IMR-90 (cell line): Measurements from ENCODE around the gene STUB1. TPM values are rescaled to one million over a fixed set of nuclear protein-coding genes. Genes with fewer than 3 reads are reported as not detected.
A peak's percentile ranks its signal among the peaks of the same experiment; 100 is the strongest.

ENCODE experiments used
- ATAC-seq: fragments of 200-7000 bp; cut with Tn5 transposase; 2 replicates; pipeline ENCODE4 v1.9.1; 2020; ENCODE audit warnings: low read depth, mild to moderate bottlenecking, moderate library complexity
- BruUV-seq: library from RNA; stranded (reverse); fragments of 400-500 nt; replicated peaks from 2 replicates; lab custom pipeline; 2021; lab: Mats Ljungman, UMichigan
- CTCF ChIA-PET: fragments of 300-600 bp; formaldehyde crosslinking; extraction: SDS; loops from one replicate; lab custom pipeline; 2021; ENCODE audit warnings: antibody characterized with exemption; lab: Yijun Ruan, JAX
- POLR2A ChIA-PET: fragments of 300-600 bp; sonication (Branson Sonifier 250); formaldehyde crosslinking; loops from one replicate; lab custom pipeline; 2022; ENCODE audit warnings: antibody characterized with exemption; ENCODE audit not compliant: unreplicated experiment; lab: Charles Lee
- DNase-seq: peaks from one replicate; pipeline ENCODE4 v3.0.0; 2013
- H2AFZ ChIP-seq: replicated peaks from 2 replicates; pipeline ENCODE3; 2013; ENCODE audit warnings: low read length, mild to moderate bottlenecking; ENCODE audit not compliant: poor library complexity
- H2AK5ac ChIP-seq: 2 replicates; pipeline ENCODE4 v1.6.1; 2013; ENCODE audit warnings: low read depth, low read length, inconsistent platforms
- H2AK9ac ChIP-seq: replicated peaks from 2 replicates; pipeline ENCODE3; 2013; ENCODE audit warnings: mild to moderate bottlenecking, low read depth, low read length, moderate library complexity; ENCODE audit not compliant: poor library complexity
- H2BK120ac ChIP-seq: 2 replicates; pipeline ENCODE4 v1.6.1; 2013; ENCODE audit warnings: low read depth, low read length, inconsistent platforms
- H2BK15ac ChIP-seq: 3 replicates; pipeline ENCODE4 v1.6.1; 2013; ENCODE audit warnings: low read depth, low read length, inconsistent platforms
- H2BK20ac ChIP-seq: 2 replicates; pipeline ENCODE4 v1.6.1; 2013; ENCODE audit warnings: low read depth, mild to moderate bottlenecking, inconsistent platforms, low read length, moderate library complexity
- H2BK5ac ChIP-seq: 2 replicates; pipeline ENCODE4 v1.6.1; 2013; ENCODE audit warnings: mild to moderate bottlenecking, low read depth, low read length, inconsistent platforms; ENCODE audit not compliant: poor library complexity, severe bottlenecking
- H3K14ac ChIP-seq: replicated peaks from 2 replicates; pipeline ENCODE4 v1.6.1; 2013; ENCODE audit warnings: low read depth, low read length, inconsistent platforms
- H3K18ac ChIP-seq: 2 replicates; pipeline ENCODE4 v1.6.1; 2013; ENCODE audit warnings: low read depth, low read length, control low read depth
- H3K23ac ChIP-seq: 2 replicates; pipeline ENCODE4 v1.6.1; 2013; ENCODE audit warnings: low read depth, low read length, inconsistent platforms
- H3K27ac ChIP-seq: 2 replicates; pipeline ENCODE4 v1.5.1; 2013; ENCODE audit warnings: mild to moderate bottlenecking, control low read depth, low read length; ENCODE audit not compliant: insufficient read depth
- H3K27me3 ChIP-seq: 2 replicates; pipeline ENCODE4 v1.6.1; 2013; ENCODE audit warnings: low read length; ENCODE audit not compliant: control insufficient read depth, insufficient read depth
- H3K36me3 ChIP-seq: 2 replicates; pipeline ENCODE4 v1.6.1; 2013; ENCODE audit warnings: low read length, mixed read lengths; ENCODE audit not compliant: control insufficient read depth, insufficient read depth
- H3K4ac ChIP-seq: 2 replicates; pipeline ENCODE4 v1.6.1; 2013; ENCODE audit warnings: low read depth, low read length, inconsistent platforms
- H3K4me1 ChIP-seq: 2 replicates; pipeline ENCODE4 v1.6.1; 2013; ENCODE audit warnings: low read length, mixed read lengths; ENCODE audit not compliant: control insufficient read depth, insufficient read depth
- H3K4me2 ChIP-seq: 2 replicates; pipeline ENCODE4 v1.6.1; 2013; ENCODE audit warnings: low read depth, mild to moderate bottlenecking, control low read depth, low read length, moderate library complexity
- H3K4me3 ChIP-seq: 2 replicates; pipeline ENCODE4 v1.5.1; 2013; ENCODE audit warnings: low read depth, mild to moderate bottlenecking, control low read depth, low read length, moderate library complexity; ENCODE audit not compliant: insufficient read depth
- H3K56ac ChIP-seq: 2 replicates; pipeline ENCODE4 v1.6.1; 2013; ENCODE audit warnings: low read length, inconsistent platforms; ENCODE audit not compliant: insufficient read depth; ENCODE audit errors: extremely low read depth
- H3K79me1 ChIP-seq, 2 experiments: 2 replicates each; pipeline ENCODE4 v1.6.1; 2013; ENCODE audit warnings: low read length in 2 of 2, inconsistent platforms in 1 of 2, low read depth in 1 of 2
- H3K9ac ChIP-seq: 2 replicates; pipeline ENCODE4 v1.6.1; 2013; ENCODE audit warnings: low read depth, low read length, control low read depth
- H3K9me1 ChIP-seq: 2 replicates; pipeline ENCODE4 v1.6.1; 2013; ENCODE audit warnings: low read length, inconsistent platforms; ENCODE audit not compliant: insufficient read depth
- H3K9me3 ChIP-seq: 2 replicates; pipeline ENCODE4 v1.6.1; 2013; ENCODE audit warnings: low read length; ENCODE audit not compliant: control insufficient read depth, insufficient read depth
- H4K20me1 ChIP-seq: 2 replicates; pipeline ENCODE4 v1.6.1; 2013; ENCODE audit warnings: low read length, inconsistent platforms; ENCODE audit not compliant: insufficient read depth
- H4K5ac ChIP-seq: 2 replicates; pipeline ENCODE4 v1.6.1; 2013; ENCODE audit warnings: mild to moderate bottlenecking, low read depth, low read length, control low read depth
- H4K8ac ChIP-seq, 2 experiments: 2 replicates each; pipeline ENCODE4 v1.6.1; 2013; ENCODE audit warnings: low read depth in 2 of 2, low read length in 2 of 2, control low read depth in 1 of 2, inconsistent platforms in 1 of 2
- H4K91ac ChIP-seq: 2 replicates; pipeline ENCODE4 v1.6.1; 2013; ENCODE audit warnings: low read depth, low read length, inconsistent platforms; ENCODE audit not compliant: insufficient read depth
- BHLHE40 ChIP-seq: fragments of 150-350 bp; IDR thresholded peaks from 2 replicates; pipeline ENCODE4 v1.6.1; 2016; ENCODE audit warnings: mild to moderate bottlenecking, low read depth, low read length
- CEBPB ChIP-seq: IDR thresholded peaks from 2 replicates; pipeline ENCODE4 v1.6.1; 2012; ENCODE audit warnings: low read depth, low read length, improper control_type of control experiment
- CHD1 ChIP-seq: IDR thresholded peaks from 2 replicates; pipeline ENCODE4 v1.6.1; 2012; ENCODE audit warnings: low read depth, low read length, improper control_type of control experiment
- FOS ChIP-seq: fragments of 150-350 bp; IDR thresholded peaks from 2 replicates; pipeline ENCODE4 v1.6.1; 2016; ENCODE audit warnings: low read depth, low read length
- MAFK ChIP-seq: IDR thresholded peaks from 2 replicates; pipeline ENCODE4 v1.6.1; 2012; ENCODE audit warnings: low read depth, low read length, improper control_type of control experiment
- MAZ ChIP-seq: IDR thresholded peaks from 2 replicates; pipeline ENCODE4 v1.6.1; 2012; ENCODE audit warnings: low read depth, mild to moderate bottlenecking, low read length, improper control_type of control experiment, moderate library complexity, borderline replicate concordance
- MXI1 ChIP-seq: IDR thresholded peaks from 2 replicates; pipeline ENCODE4 v1.6.1; 2012; ENCODE audit warnings: low read depth, mild to moderate bottlenecking, low read length, moderate library complexity, borderline replicate concordance
- NFE2L2 ChIP-seq: fragments of 150-350 bp; IDR thresholded peaks from 2 replicates; pipeline ENCODE4 v1.6.1; 2016; ENCODE audit warnings: low read depth, mild to moderate bottlenecking, low read length
- POLR2A ChIP-seq: IDR thresholded peaks from 2 replicates; pipeline ENCODE4 v1.6.1; 2012; ENCODE audit warnings: mild to moderate bottlenecking, low read depth, low read length
- RAD21 ChIP-seq: IDR thresholded peaks from 2 replicates; pipeline ENCODE4 v1.6.1; 2012; ENCODE audit warnings: low read length, improper control_type of control experiment
- RCOR1 ChIP-seq: IDR thresholded peaks from 2 replicates; pipeline ENCODE4 v1.6.1; 2012; ENCODE audit warnings: mild to moderate bottlenecking, low read length, improper control_type of control experiment; ENCODE audit not compliant: insufficient replicate concordance
- RFX5 ChIP-seq: IDR thresholded peaks from 2 replicates; pipeline ENCODE4 v1.8.0; 2012; ENCODE audit warnings: low read depth, mild to moderate bottlenecking, low read length, moderate library complexity
- SMC3 ChIP-seq: fragments of 150-350 bp; IDR thresholded peaks from 2 replicates; pipeline ENCODE4 v1.6.1; 2016; ENCODE audit warnings: low read depth, mild to moderate bottlenecking, antibody characterized with exemption, low read length, moderate library complexity
- WGBS, 2 experiments: methylation state at CpG; one replicate each; pipeline versions ENCODE4 v1.1.5 to v1.1.7; 2013; ENCODE audit warnings: missing lambda C conversion rate in 2 of 2; ENCODE audit not compliant: insufficient read length in 1 of 2; ENCODE audit errors: extremely low coverage in 2 of 2; 5-methylcytosine and 5-hydroxymethylcytosine counted together
- dilution Hi-C: fragments of 300-500 bp; cut with HindIII; formaldehyde crosslinking; loops from one replicate; pipeline ENCODE4 v1.14.3; 2018; ENCODE audit warnings: low sequenced_read_pairs; ENCODE audit not compliant: unreplicated experiment
- in situ Hi-C: fragments of 300-500 bp; cut with MboI; formaldehyde crosslinking; loops from 3 replicates; pipeline ENCODE4 v1.14.3; 2019; ENCODE audit warnings: low sequenced_read_pairs, inconsistent platforms, mixed read lengths
- intact Hi-C: fragments of 100-400 bp; cut with micrococcal nuclease; formaldehyde crosslinking; loops from 2 replicates; pipeline ENCODE4 v1.10.0; 2022
- polyA plus RNA-seq, 3 experiments: library from polyadenylated mRNA; depleted of rRNA; stranded (reverse); fragments of >200 nt; gene quantifications; 2 replicates each; pipeline ENCODE4 v1.2.3, GENCODE V29; 2012; ENCODE audit warnings: low replicate concordance in 1 of 3
- total RNA-seq: library from RNA; depleted of rRNA; stranded (reverse); fragments of >200 nt; gene quantifications from 2 replicates; pipeline ENCODE4 v1.2.3, GENCODE V29; 2012
- TF ChIP-seq, protein P1 (sequence below): fragments of 150-350 bp; IDR thresholded peaks from 2 replicates; pipeline ENCODE4 v1.6.1; 2017; ENCODE audit warnings: mild to moderate bottlenecking, antibody characterized with exemption, low read length, low read depth
- TF ChIP-seq, protein P2 (sequence below): fragments of 150-350 bp; IDR thresholded peaks from 2 replicates; pipeline ENCODE4 v1.6.1; 2016; ENCODE audit warnings: low read depth, mild to moderate bottlenecking, low read length, moderate library complexity, borderline replicate concordance
- TF ChIP-seq, protein P3 (sequence below): conservative IDR thresholded peaks from 2 replicates; pipeline ENCODE4 v1.5.1; 2012; ENCODE audit warnings: mild to moderate bottlenecking, low read depth, low read length, improper control_type of control experiment

STUB1 gene
- total and polyA plus RNA-seq, 2 of the 4 experiments (the other 2 are of a cell fraction): 183 to 186 TPM

DNA sequence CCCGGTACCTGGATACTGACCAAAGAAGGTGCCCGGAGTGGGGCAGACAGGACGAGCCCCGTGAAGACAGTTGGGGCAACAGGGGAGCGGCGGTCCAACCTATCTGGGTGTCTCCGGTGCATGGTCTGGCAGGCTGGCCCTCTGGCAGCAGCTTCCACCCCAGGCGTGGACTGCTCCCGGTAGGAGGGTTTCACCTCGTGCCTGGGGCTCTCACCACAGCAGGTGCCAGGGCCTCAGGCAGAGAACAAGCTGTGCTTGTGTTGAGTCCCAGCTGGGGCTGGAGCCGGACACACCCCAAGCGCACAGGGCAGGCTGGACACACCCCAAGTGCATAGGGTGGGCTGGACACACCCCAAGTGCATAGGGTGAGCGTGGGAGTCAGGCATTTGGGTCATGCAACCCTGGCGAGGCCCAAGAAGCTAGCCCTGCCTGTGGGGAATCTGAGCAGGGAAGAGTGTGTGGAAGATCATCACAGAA is 26.9 kb downstream of the STUB1 start:
- no peak overlapping the region for H4K8ac ChIP-seq
- H3K4ac ChIP-seq: no peak overlapping the region
- peaks cover 5% of the 10 kb centered on the region; the same call in 1 of the 2 replicates for H3K4me1 ChIP-seq
- H4K20me1 ChIP-seq: peaks cover 18% of the 10 kb centered on the region; the same call in 1 of the 2 replicates
- no peak overlapping the region for H2BK5ac ChIP-seq
- no peak overlapping the region for H3K4me3 ChIP-seq
- no peaks in the 10 kb centered on the region for H3K9me3 ChIP-seq
- H4K5ac ChIP-seq: no peak overlapping the region
- H3K56ac ChIP-seq: no peak overlapping the region
- H3K9ac ChIP-seq: no peak overlapping the region
- WGBS, 2 experiments: 37% methylated on average over 9 of the region's 14 CpGs; no CpG with 5 or more reads in 1 of the 2 experiments
- H2AK5ac ChIP-seq: no peak overlapping the region
- H2BK120ac ChIP-seq: no peak overlapping the region
- no peaks in the 10 kb centered on the region for H3K36me3 ChIP-seq
- ChIA-PET CTCF (no interaction called here), POLR2A (no interaction called here)
- no peaks in the 10 kb centered on the region for H3K9me1 ChIP-seq
- H2AK9ac ChIP-seq: no peak overlapping the region
- H3K18ac ChIP-seq: no peak overlapping the region
- H4K91ac ChIP-seq: no peak overlapping the region
- no peak for TF ChIP-seq POLR2A
- no peak for TF ChIP-seq BHLHE40
- no peak for TF ChIP-seq MAFK
- no peak for TF ChIP-seq RFX5
- TF ChIP-seq NFE2L2: no peak
- TF ChIP-seq RAD21: no peak
- no peak for TF ChIP-seq MAZ
- TF ChIP-seq RCOR1: no peak
- TF ChIP-seq, protein P1, sequence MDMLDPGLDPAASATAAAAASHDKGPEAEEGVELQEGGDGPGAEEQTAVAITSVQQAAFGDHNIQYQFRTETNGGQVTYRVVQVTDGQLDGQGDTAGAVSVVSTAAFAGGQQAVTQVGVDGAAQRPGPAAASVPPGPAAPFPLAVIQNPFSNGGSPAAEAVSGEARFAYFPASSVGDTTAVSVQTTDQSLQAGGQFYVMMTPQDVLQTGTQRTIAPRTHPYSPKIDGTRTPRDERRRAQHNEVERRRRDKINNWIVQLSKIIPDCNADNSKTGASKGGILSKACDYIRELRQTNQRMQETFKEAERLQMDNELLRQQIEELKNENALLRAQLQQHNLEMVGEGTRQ: no peak
- TF ChIP-seq, protein P2, sequence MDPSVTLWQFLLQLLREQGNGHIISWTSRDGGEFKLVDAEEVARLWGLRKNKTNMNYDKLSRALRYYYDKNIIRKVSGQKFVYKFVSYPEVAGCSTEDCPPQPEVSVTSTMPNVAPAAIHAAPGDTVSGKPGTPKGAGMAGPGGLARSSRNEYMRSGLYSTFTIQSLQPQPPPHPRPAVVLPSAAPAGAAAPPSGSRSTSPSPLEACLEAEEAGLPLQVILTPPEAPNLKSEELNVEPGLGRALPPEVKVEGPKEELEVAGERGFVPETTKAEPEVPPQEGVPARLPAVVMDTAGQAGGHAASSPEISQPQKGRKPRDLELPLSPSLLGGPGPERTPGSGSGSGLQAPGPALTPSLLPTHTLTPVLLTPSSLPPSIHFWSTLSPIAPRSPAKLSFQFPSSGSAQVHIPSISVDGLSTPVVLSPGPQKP: no peak
- no peak for TF ChIP-seq MXI1
- no peak for TF ChIP-seq CHD1
- no peak for TF ChIP-seq SMC3
- TF ChIP-seq, protein P3, sequence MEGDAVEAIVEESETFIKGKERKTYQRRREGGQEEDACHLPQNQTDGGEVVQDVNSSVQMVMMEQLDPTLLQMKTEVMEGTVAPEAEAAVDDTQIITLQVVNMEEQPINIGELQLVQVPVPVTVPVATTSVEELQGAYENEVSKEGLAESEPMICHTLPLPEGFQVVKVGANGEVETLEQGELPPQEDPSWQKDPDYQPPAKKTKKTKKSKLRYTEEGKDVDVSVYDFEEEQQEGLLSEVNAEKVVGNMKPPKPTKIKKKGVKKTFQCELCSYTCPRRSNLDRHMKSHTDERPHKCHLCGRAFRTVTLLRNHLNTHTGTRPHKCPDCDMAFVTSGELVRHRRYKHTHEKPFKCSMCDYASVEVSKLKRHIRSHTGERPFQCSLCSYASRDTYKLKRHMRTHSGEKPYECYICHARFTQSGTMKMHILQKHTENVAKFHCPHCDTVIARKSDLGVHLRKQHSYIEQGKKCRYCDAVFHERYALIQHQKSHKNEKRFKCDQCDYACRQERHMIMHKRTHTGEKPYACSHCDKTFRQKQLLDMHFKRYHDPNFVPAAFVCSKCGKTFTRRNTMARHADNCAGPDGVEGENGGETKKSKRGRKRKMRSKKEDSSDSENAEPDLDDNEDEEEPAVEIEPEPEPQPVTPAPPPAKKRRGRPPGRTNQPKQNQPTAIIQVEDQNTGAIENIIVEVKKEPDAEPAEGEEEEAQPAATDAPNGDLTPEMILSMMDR: no peak
- TF ChIP-seq FOS: no peak
- no peak for TF ChIP-seq CEBPB
- dilution Hi-C loops: no loop called here
- intact Hi-C loops: no loop called here
- no peaks in the 10 kb centered on the region for H3K79me1 ChIP-seq
- in situ Hi-C loops: loop anchor here (25.0 kb wide), 1 partner anchor 355 kb away; the partner anchor contains the start of gene SSTR5
- no peak overlapping the region for H3K14ac ChIP-seq
- ATAC-seq (no peak), DNase-seq (no peak)
- peaks cover 52% of the 10 kb centered on the region for H3K27me3 ChIP-seq
- no TSS peak for BruUV-seq
- no peak overlapping the region for H3K27ac ChIP-seq
- no peak overlapping the region for H2BK15ac ChIP-seq
- H2AFZ ChIP-seq: peak overlapping the region; percentile 23
- no peak overlapping the region for H3K4me2 ChIP-seq
- H3K23ac ChIP-seq: no peak overlapping the region
- H2BK20ac ChIP-seq: no peak overlapping the region
